ENCODE data around the gene VDR. TPM values are rescaled to one million over a fixed set of nuclear protein-coding genes. Genes with fewer than 3 reads are reported as not detected.
A peak's percentile ranks its signal among the peaks of the same experiment; 100 is the strongest.

The VDR gene
- total and polyA plus RNA-seq, 2 experiments from 2014 or later, result 23.9 to 30.5 TPM

GRCh38 chr12:47838286-47838931 lies 66.4 kb downstream of the VDR start:
- H3K4me1 ChIP-seq (ENCODE audit: insufficient read depth), result peaks cover 5% of the 10 kb centered on the region; the same call in 1 of the 2 replicates
- H3K27me3 ChIP-seq (replicated peaks; ENCODE audit: insufficient read depth), result no peaks in the 10 kb centered on the region
- no peaks in the 10 kb centered on the region for H3K9me2 ChIP-seq (ENCODE audit: insufficient read depth)
- no peak overlapping the region for H2AFZ ChIP-seq
- WGBS, 2 experiments (ENCODE audit: low coverage in 1 of 2, low lambda C conversion rate in 2 of 2, missing lambda C conversion rate in 2 of 2), result 32 to 35% methylated on average over 9 to 10 of the region's 10 CpGs
- peak; percentile 71 for DNase-seq
- peaks cover 14% of the 10 kb centered on the region; the same call in 1 of the 2 replicates for H3F3A ChIP-seq (ENCODE audit: insufficient read depth)
- no peaks in the 10 kb centered on the region for H3K9me3 ChIP-seq (ENCODE audit: low read depth)
- no peaks in the 10 kb centered on the region for H4K20me1 ChIP-seq (ENCODE audit: insufficient read depth)
- no peak overlapping the region for H3K9ac ChIP-seq
- no peak overlapping the region for H3K4me2 ChIP-seq (ENCODE audit: unreplicated experiment)
- H3K79me2 ChIP-seq (ENCODE audit: insufficient read depth), result no peaks in the 10 kb centered on the region
- TF ChIP-seq EZH2phosphoT487 (IDR thresholded peaks at IDR 0.05; ENCODE audit: insufficient read depth, low read depth), result no peak
- TF ChIP-seq EZH2 (IDR thresholded peaks at IDR 0.05; ENCODE audit: insufficient read depth, poor library complexity, severe bottlenecking), result no peak
- in situ Hi-C loops (cut with MboI), result loop anchor here (5.0 to 10.0 kb wide), 2 partner anchors 54 to 126 kb away; no protein-coding TSS in a partner anchor
- no peak overlapping the region for H3K4me3 ChIP-seq
- H3K36me3 ChIP-seq (ENCODE audit: low read depth), result no peaks in the 10 kb centered on the region
- H3K27ac ChIP-seq, result no peak overlapping the region

- no peaks in the 10 kb centered on the region for H3K79me2 ChIP-seq (ENCODE audit: insufficient read depth)
- H2AFZ ChIP-seq, result no peak overlapping the region
- no peaks in the 10 kb centered on the region for H3K9me3 ChIP-seq (ENCODE audit: low read depth)
- H3K4me3 ChIP-seq, result no peak overlapping the region
- H3F3A ChIP-seq (ENCODE audit: insufficient read depth), result peaks cover 14% of the 10 kb centered on the region; the same call in 1 of the 2 replicates
- no peak overlapping the region for H3K27ac ChIP-seq
- WGBS, 2 experiments (ENCODE audit: low coverage in 1 of 2, low lambda C conversion rate in 2 of 2, missing lambda C conversion rate in 2 of 2), result 52 to 53% methylated on average over 13 of the region's 13 CpGs
- H3K4me2 ChIP-seq (ENCODE audit: unreplicated experiment), result no peak overlapping the region
- H4K20me1 ChIP-seq (ENCODE audit: insufficient read depth), result no peaks in the 10 kb centered on the region
- H3K9me2 ChIP-seq (ENCODE audit: insufficient read depth), result no peaks in the 10 kb centered on the region
- no peaks in the 10 kb centered on the region for H3K27me3 ChIP-seq (replicated peaks; ENCODE audit: insufficient read depth)
- TF ChIP-seq EZH2phosphoT487 (IDR thresholded peaks at IDR 0.05; ENCODE audit: insufficient read depth, low read depth) (no peak), EZH2 (IDR thresholded peaks at IDR 0.05; ENCODE audit: insufficient read depth, poor library complexity, severe bottlenecking) (no peak)
- no peak overlapping the region for H3K9ac ChIP-seq
- peaks cover 5% of the 10 kb centered on the region; the same call in 1 of the 2 replicates for H3K4me1 ChIP-seq (ENCODE audit: insufficient read depth)
- H3K36me3 ChIP-seq (ENCODE audit: low read depth), result no peaks in the 10 kb centered on the region
- in situ Hi-C loops (cut with MboI), result loop anchor here (5.0 to 10.0 kb wide), 2 partner anchors 53 to 125 kb away; no protein-coding TSS in a partner anchor
- peak; percentile 75 for DNase-seq
Measured at GRCh38 chr12:47837190-47838171, 67.3 kb downstream of the VDR start.

- Histone ChIP-seq H3K9me2 (ENCODE audit: insufficient read depth) (no peaks in the 10 kb centered on the region), H4K20me1 (ENCODE audit: insufficient read depth) (no peaks in the 10 kb centered on the region), H3K79me2 (ENCODE audit: insufficient read depth) (no peaks in the 10 kb centered on the region), H3K9me3 (ENCODE audit: low read depth) (no peaks in the 10 kb centered on the region), H3K4me3 (no peak overlapping the region), H2AFZ (no peak overlapping the region), H3K9ac (no peak overlapping the region), H3K27me3 (replicated peaks; ENCODE audit: insufficient read depth) (no peaks in the 10 kb centered on the region), H3K27ac (no peak overlapping the region), H3K36me3 (ENCODE audit: low read depth) (no peaks in the 10 kb centered on the region), H3F3A (ENCODE audit: insufficient read depth) (peaks cover 14% of the 10 kb centered on the region; the same call in 1 of the 2 replicates), H3K4me1 (ENCODE audit: insufficient read depth) (no peaks in the 10 kb centered on the region), H3K4me2 (ENCODE audit: unreplicated experiment) (no peak overlapping the region)
- WGBS, 2 experiments (ENCODE audit: low coverage in 1 of 2, low lambda C conversion rate in 2 of 2, missing lambda C conversion rate in 2 of 2), result 93 to 97% methylated on average over 3 of the region's 3 CpGs
- no peak for DNase-seq
- in situ Hi-C loops (cut with MboI), result loop anchor here (5.0 to 10.0 kb wide), 2 partner anchors 51 to 123 kb away; no protein-coding TSS in a partner anchor
- no peak for TF ChIP-seq EZH2 (IDR thresholded peaks at IDR 0.05; ENCODE audit: insufficient read depth, poor library complexity, severe bottlenecking)
Measured at GRCh38 chr12:47835831-47836155, 69.0 kb downstream of the VDR start.

DNA sequence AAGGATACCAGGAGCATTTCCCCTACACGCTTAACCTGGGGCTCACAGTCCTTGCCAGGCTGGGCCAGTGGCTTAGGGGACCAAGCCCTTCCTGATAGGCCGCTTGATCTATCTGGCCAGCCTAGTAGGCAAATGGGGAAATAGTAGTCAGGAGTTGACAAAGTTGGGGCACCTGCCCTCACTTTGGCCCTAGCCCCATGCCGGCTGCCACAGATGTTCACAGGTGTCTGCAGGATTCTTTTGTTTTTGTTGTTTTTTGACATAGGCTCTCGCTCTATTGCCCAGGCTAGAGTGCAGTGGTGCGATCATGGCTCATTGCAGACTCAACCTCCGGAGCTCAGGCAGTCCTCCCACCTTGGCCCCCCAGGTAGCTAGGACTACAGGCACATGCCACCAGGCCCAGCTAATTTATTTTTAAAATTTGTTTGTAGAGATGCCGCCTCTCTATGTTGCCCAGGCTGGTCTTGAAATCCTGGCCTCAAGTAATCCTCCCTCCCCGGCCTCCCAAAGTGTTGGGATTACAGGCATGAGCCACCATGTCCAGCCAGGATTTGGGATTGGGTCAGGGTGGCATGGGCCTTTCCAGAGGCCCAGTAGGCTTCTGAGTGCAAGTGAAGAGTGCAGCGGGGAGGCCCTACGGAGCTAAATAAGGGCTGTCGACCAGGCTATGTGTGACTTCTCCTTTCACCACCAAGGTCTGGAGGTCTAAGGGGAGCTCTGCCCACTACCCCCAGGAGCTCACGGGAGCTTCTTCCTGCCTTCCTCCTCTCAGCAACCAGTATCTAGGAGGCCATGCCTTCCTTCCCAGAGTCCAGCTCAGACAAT lies 69.6 kb downstream of the VDR start:
- H3K4me2 ChIP-seq (ENCODE audit: unreplicated experiment), result no peak overlapping the region

More for the DNA sequence above, 69.6 kb downstream of the VDR start:
- Histone ChIP-seq H3K4me1 (ENCODE audit: insufficient read depth) (no peaks in the 10 kb centered on the region), H3K36me3 (ENCODE audit: low read depth) (no peaks in the 10 kb centered on the region), H3K27me3 (replicated peaks; ENCODE audit: insufficient read depth) (no peaks in the 10 kb centered on the region), H3F3A (ENCODE audit: insufficient read depth) (peaks cover 9% of the 10 kb centered on the region; the same call in 1 of the 2 replicates), H3K9me3 (ENCODE audit: low read depth) (no peaks in the 10 kb centered on the region), H3K79me2 (ENCODE audit: insufficient read depth) (no peaks in the 10 kb centered on the region), H3K9me2 (ENCODE audit: insufficient read depth) (no peaks in the 10 kb centered on the region), H2AFZ (no peak overlapping the region), H4K20me1 (ENCODE audit: insufficient read depth) (no peaks in the 10 kb centered on the region), H3K4me3 (no peak overlapping the region), H3K27ac (no peak overlapping the region), H3K9ac (no peak overlapping the region)
- DNase-seq, result no peak
- TF ChIP-seq EZH2 (IDR thresholded peaks at IDR 0.05; ENCODE audit: insufficient read depth, poor library complexity, severe bottlenecking) (no peak), EZH2phosphoT487 (IDR thresholded peaks at IDR 0.05; ENCODE audit: insufficient read depth, low read depth) (no peak)
- WGBS, 2 experiments (ENCODE audit: low coverage in 1 of 2, low lambda C conversion rate in 2 of 2, missing lambda C conversion rate in 2 of 2), result 90 to 91% methylated on average over 12 of the region's 12 CpGs
- in situ Hi-C loops (cut with MboI), result loop anchor here (5.0 to 10.0 kb wide), 2 partner anchors 50 to 123 kb away; no protein-coding TSS in a partner anchor

Data from GM23248 (cell line).